Lower leg skin (tissue), 4 donors: ENCODE results near the gene TMEM120A. TPM values are rescaled to one million over a fixed set of nuclear protein-coding genes. Genes with fewer than 3 reads are reported as not detected.

ENCODE experiments used
- DNase-seq, 2 donors: peaks; one replicate each; pipeline ENCODE4 v3.0.0-alpha.2; 2019; ENCODE audit warnings: low spot score in 2 of 2
- H3K4me3 ChIP-seq: fragments of 200-600 bp; sonication (generic); 2 replicates; pipeline ENCODE4 v1.5.1; 2017; ENCODE audit warnings: mild to moderate bottlenecking, low read depth; ENCODE audit not compliant: poor library complexity, severe bottlenecking
- CTCF ChIP-seq, 3 donors: fragments of 450-650 bp; IDR thresholded peaks; one replicate each; pipeline ENCODE4 v1.5.1; 2016; ENCODE audit warnings: antibody characterized with exemption in 3 of 3, mild to moderate bottlenecking in 3 of 3, moderate library complexity in 2 of 3
- POLR2A ChIP-seq, 2 donors: fragments of 450-650 bp; IDR thresholded peaks; one replicate each; pipeline ENCODE4 v1.6.1; 2016 to 2017; ENCODE audit warnings: antibody characterized with exemption in 2 of 2, mild to moderate bottlenecking in 1 of 2, moderate library complexity in 1 of 2
- WGBS, 2 donors: methylation state at CpG; one replicate each; pipeline ENCODE4 v1.1.5; 2018; 5-methylcytosine and 5-hydroxymethylcytosine counted together
- intact Hi-C: fragments of 100-400 bp; cut with DNase I; formaldehyde crosslinking; loops from one replicate; pipeline ENCODE4 v1.15.0; 2023; ENCODE audit warnings: low total_unique reads
- total RNA-seq, 4 donors: library from RNA; depleted of rRNA; stranded (reverse); fragments of >200 nt; gene quantifications; one replicate each; pipeline ENCODE4 v1.1.0, GENCODE V29; 2016

Gene TMEM120A
- total RNA-seq, 4 donors from 2014 or later: 17.7 to 37.4 (median 27.6) TPM

- intact Hi-C loops: no loop called here
- no peak for DNase-seq
- TF ChIP-seq POLR2A (IDR thresholded peaks at IDR 0.05): no peak
- TF ChIP-seq CTCF (IDR thresholded peaks at IDR 0.05): no peak
- no peak overlapping the region for H3K4me3 ChIP-seq
- WGBS, 2 donors: 96 to 99% methylated on average over 7 of the region's 7 CpGs
Measured at GRCh38 chr7:75961218-75961617, 33.2 kb downstream of the TMEM120A start.

DNA sequence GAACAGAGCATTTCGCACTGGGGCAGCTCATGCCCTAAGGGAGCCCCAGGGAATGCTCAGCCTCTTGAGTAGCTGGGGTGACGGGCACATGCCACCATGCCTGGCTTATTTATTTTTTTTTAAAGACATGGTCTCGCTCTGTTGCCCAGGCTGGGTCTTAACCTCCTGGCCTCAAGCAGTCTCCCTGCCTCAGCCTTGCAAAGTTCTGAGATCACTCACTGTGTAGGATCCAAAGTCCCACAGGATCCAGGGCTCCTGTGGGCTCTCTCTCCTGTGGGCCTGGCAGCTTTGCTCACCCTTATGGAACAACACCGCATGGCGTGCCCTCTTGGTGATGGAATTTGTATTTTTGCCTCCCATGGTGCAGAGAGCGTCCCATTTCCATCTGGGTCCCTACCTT is 34.0 kb downstream of the TMEM120A start:
- WGBS, 2 donors: 93 to 95% methylated on average over 6 of the region's 6 CpGs
- DNase-seq: no peak
- intact Hi-C loops: no loop called here
- no peak overlapping the region for H3K4me3 ChIP-seq
- no peak for TF ChIP-seq POLR2A (IDR thresholded peaks at IDR 0.05)
- no peak for TF ChIP-seq CTCF (IDR thresholded peaks at IDR 0.05)

DNA sequence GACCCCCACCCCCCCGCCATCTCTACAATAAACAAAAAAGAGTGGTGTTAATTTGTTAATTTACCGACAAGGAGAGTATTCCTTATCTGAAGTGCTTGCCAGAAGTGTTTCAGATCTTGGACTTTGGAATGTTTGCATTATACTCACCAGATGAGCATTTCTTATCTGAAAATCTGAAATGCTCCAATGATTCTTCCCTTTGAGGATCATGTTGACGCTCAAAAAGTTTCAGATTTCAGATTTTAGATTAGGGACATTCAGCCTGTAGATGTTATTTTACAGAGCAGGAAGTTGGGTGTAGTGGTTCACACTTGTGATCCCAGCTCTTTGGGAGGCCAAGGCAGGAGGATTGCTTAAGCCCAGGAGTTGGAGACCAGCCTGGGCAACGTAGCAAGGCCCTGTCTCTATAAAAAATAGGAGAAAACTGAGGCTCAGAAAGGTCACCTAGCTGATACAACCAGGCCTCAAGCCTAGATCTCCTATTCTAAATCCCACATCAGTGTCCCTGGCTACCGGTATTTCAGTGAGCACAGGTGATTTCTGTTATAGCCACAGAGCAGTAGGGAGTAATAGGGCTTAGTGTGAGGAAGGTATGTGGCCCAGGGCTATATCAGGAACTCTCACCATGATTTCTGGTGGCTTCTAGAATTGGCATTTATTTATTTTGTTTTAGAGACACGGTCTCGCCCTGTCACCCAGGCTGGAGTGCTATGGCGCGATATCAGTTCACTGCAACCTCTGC is 35.4 kb downstream of the TMEM120A start:
- H3K4me3 ChIP-seq: no peak overlapping the region
- no peak for DNase-seq
- 92 to 94% methylated on average over 9 of the region's 9 CpGs for WGBS, 2 donors
- intact Hi-C loops: no loop called here
- TF ChIP-seq CTCF (IDR thresholded peaks at IDR 0.05) (no peak), POLR2A (IDR thresholded peaks at IDR 0.05) (no peak)

- DNase-seq: no peak
- intact Hi-C loops: no loop called here
Measured at GRCh38 chr7:75957021-75957736, 37.2 kb downstream of the TMEM120A start.

GRCh38 chr7:75955331-75955955 is 39.0 kb downstream of the TMEM120A start:
- intact Hi-C loops: no loop called here
- WGBS, 2 donors: 92 to 94% methylated on average over 12 of the region's 12 CpGs
- no peak for DNase-seq
- TF ChIP-seq POLR2A (IDR thresholded peaks at IDR 0.05) (no peak), CTCF (IDR thresholded peaks at IDR 0.05) (no peak)
- no peak overlapping the region for H3K4me3 ChIP-seq

More at GRCh38 chr7:75957021-75957736, 37.2 kb downstream of the TMEM120A start:
- 83 to 84% methylated on average over 16 of the region's 16 CpGs for WGBS, 2 donors
- TF ChIP-seq CTCF (IDR thresholded peaks at IDR 0.05) (no peak), POLR2A (IDR thresholded peaks at IDR 0.05) (no peak)
- no peak overlapping the region for H3K4me3 ChIP-seq
